Brain microvascular endothelial cell (primary cell): ENCODE results near the gene SSU72.
A peak's percentile ranks its signal among the peaks of the same experiment; 100 is the strongest.

ENCODE experiments used
- DNase-seq: peaks from one replicate; pipeline ENCODE4 v3.0.0-alpha.2; 2020
- H3K27ac ChIP-seq: fragments of 250-450 bp; sonication (Bioruptor Pico); 2 replicates; pipeline ENCODE4 v1.5.1; 2020; ENCODE audit warnings: mild to moderate bottlenecking, moderate library complexity
- H3K27me3 ChIP-seq: fragments of 250-450 bp; sonication (Bioruptor Pico); replicated peaks from 2 replicates; pipeline ENCODE4 v1.5.1; 2020; ENCODE audit warnings: mild to moderate bottlenecking
- H3K36me3 ChIP-seq: fragments of 250-450 bp; sonication (Bioruptor Pico); replicated peaks from 2 replicates; pipeline ENCODE4 v1.5.1; 2020; ENCODE audit warnings: mild to moderate bottlenecking
- H3K4me3 ChIP-seq: 2 replicates; pipeline ENCODE4 v1.5.1; 2011; ENCODE audit warnings: low read depth, mild to moderate bottlenecking, control low read depth, low read length, moderate library complexity
- CTCF ChIP-seq: IDR thresholded peaks from 2 replicates; pipeline ENCODE4 v1.5.1; 2011; ENCODE audit warnings: low read depth, mild to moderate bottlenecking, moderate library complexity, low read length, control low read depth, inconsistent platforms; ENCODE audit errors: missing control alignments
- in situ Hi-C: cut with HindIII; loops from 2 replicates; pipeline ENCODE4 v1.10.0; 2017; ENCODE audit warnings: low sequenced_read_pairs, low pct_ligation_motif_present

SSU72 gene

GRCh38 chr1:1602968-1603506 lies 28.4 kb upstream of the SSU72 start:
- TF ChIP-seq CTCF = no peak
- in situ Hi-C loops = no loop called here
- Histone ChIP-seq H3K27ac (no peak overlapping the region), H3K4me3 (no peak overlapping the region), H3K36me3 (no peaks in the 10 kb centered on the region), H3K27me3 (peaks cover 11% of the 10 kb centered on the region)
- DNase-seq = no peak

GRCh38 chr1:1602304-1602967 lies 27.8 kb upstream of the SSU72 start:
- H3K36me3 ChIP-seq = no peaks in the 10 kb centered on the region
- H3K27ac ChIP-seq = no peak overlapping the region
- peaks cover 14% of the 10 kb centered on the region for H3K27me3 ChIP-seq
- no peak for TF ChIP-seq CTCF
- in situ Hi-C loops = no loop called here
- no peak overlapping the region for H3K4me3 ChIP-seq
- DNase-seq = no peak

- Histone ChIP-seq H3K27me3 (peaks cover 15% of the 10 kb centered on the region), H3K36me3 (no peaks in the 10 kb centered on the region), H3K4me3 (no peak overlapping the region), H3K27ac (no peak overlapping the region)
- in situ Hi-C loops = no loop called here
- DNase-seq = no peak
- no peak for TF ChIP-seq CTCF
Measured at GRCh38 chr1:1601564-1602303, 27.1 kb upstream of the SSU72 start.

DNA sequence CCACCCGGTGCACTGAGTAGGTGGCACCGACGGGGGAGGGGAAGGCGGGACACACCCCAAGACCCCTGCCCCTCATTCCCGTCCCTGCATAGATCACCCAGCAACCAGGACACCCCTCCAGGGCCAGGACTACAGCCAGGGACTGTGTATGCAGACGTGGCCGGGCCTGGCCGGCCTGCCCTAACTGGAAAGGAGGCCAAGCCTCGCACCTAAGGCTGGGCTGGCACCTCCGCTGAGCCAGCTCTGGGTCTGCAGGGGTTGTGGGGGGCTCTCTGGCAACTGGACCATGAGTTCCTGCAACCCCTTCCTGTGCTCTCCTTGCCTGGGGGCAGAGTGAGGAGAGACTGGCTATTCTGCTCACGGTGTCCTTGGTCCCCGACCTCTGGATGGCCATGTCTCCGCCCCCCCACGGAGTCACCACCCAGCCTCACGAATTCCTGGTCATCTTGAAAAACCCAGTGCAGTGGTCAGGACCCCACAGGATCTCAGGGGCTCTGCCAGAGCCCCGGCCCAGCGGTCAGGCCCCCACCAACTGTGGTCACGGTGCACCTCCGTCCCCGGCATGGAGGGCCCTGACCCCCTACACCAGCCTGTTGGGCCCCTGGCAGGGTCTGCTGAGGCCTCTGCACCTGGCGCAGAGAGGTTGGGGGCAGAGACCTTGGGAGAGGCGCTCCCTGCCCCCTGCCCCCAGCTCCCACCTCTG lies 26.3 kb upstream of the SSU72 start:
- Histone ChIP-seq H3K4me3 (no peak overlapping the region), H3K27me3 (peaks cover 22% of the 10 kb centered on the region), H3K27ac (no peak overlapping the region), H3K36me3 (no peaks in the 10 kb centered on the region)
- in situ Hi-C loops = no loop called here
- DNase-seq = no peak
- TF ChIP-seq CTCF = no peak

DNA sequence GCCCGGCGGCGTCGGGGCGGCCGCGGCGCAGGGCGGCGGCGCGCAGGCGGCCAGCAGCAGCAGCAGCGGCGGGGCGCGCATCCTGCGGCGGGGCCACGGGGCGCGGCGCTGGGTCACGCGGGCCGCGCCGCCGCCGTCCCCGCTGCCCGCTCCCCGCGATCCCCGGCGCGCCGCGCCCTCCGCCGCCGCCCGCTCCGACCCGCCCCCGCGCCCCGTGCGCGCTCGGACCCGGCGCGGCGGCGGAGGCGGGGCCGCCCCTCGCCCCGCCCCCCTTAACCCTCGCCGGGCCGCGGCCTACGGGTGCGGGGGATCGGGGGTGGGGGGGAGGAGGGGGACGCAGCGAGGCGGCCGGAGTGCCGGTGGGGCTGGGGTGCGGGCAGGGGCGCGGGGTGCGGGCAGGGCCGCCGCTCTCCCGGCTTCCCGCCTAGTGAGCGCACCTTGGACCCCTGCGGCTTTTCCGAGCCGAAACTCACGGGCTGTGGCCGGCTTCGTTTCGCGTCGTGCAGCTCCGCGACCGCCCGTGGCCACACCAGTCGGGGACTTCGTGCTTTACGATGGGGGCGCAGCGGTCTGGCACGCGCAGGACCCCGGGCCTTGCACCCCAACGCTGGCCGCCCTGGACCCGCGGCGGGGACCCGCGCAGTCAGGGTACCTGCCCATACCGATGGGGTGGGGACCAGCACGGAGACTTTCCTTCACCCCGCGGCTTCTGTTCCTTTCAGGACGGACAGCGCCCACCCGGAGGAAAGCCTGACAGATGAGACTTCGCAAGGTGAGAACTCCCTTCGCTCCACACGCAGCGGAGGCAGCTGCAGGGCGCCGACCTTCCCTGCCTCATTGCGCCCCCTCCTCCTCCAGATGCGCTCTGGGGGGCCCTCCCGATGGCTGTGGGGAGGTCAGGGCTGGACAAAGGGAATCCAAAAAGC lies 25.5 kb upstream of the SSU72 start, which contains the start of gene FNDC10:
Gene FNDC10, minus strand, starts transcription at position 201 of the 926 bp plus-strand sequence. Its CDS starts 120 bp downstream, at position 81.
- no peak for DNase-seq
- no peak within 1 kb of the TSS for H3K27ac ChIP-seq
- H3K27me3 ChIP-seq = peaks cover 24% of the 10 kb centered on the region
- no peak for TF ChIP-seq CTCF
- in situ Hi-C loops = no loop called here
- peak within 1 kb of the TSS; percentile 35 for H3K4me3 ChIP-seq
- no peaks in the 10 kb centered on the region for H3K36me3 ChIP-seq
